ENCODE data around the gene FSHR.

DNA sequence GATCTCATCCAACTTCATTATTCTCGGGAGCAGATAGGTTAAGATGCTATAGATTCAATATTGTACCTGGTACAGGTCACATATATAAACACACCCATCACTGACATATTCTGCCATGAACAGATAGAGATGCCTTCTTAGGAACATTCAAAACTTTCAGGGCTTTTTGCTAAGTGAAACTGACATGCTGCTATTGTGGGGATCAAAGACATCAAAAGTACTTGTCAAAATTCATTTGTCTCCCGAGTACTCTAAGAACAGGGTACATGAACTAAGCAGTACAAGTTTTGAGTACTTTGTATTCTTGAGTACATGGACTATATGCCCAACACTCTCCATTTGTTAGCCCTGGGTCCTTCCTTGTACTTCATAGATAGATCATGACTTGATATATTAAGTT, 173.5 kb downstream of the FSHR start:
- TF ChIP-seq, protein P1, sequence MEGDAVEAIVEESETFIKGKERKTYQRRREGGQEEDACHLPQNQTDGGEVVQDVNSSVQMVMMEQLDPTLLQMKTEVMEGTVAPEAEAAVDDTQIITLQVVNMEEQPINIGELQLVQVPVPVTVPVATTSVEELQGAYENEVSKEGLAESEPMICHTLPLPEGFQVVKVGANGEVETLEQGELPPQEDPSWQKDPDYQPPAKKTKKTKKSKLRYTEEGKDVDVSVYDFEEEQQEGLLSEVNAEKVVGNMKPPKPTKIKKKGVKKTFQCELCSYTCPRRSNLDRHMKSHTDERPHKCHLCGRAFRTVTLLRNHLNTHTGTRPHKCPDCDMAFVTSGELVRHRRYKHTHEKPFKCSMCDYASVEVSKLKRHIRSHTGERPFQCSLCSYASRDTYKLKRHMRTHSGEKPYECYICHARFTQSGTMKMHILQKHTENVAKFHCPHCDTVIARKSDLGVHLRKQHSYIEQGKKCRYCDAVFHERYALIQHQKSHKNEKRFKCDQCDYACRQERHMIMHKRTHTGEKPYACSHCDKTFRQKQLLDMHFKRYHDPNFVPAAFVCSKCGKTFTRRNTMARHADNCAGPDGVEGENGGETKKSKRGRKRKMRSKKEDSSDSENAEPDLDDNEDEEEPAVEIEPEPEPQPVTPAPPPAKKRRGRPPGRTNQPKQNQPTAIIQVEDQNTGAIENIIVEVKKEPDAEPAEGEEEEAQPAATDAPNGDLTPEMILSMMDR (IDR thresholded peaks at IDR 0.05), result no peak
- TF ChIP-seq EP300 (IDR thresholded peaks at IDR 0.05) (no peak), POLR2A (IDR thresholded peaks at IDR 0.05) (no peak)
